Stromal cell of bone marrow (primary cell): Measurements from ENCODE around the gene SUMO3.

Experiments
- DNase-seq: peaks from one replicate; pipeline ENCODE4 v3.0.0-alpha.2; 2012; ENCODE audit warnings: low read depth

Gene SUMO3

DNA sequence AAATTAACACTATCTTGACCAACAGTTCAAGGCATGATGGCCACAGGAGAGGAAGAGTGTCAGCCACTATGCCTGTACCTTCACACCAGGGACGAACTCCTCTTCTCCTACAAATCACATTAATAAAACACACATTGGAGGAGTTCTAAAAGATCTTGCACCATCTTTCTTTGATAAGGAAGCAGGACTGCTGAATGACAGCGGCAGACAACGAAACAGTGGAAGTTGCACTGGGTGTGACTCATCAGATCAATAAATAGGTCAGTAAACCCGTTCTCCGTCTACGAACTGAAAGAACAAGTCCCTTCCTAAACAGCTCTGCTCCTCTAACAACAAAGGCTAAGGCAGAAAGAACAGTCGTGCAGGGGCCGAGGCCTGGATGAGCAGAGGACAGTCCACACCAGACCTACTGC, 39.4 kb downstream of the SUMO3 start:
- no peak for DNase-seq

DNA sequence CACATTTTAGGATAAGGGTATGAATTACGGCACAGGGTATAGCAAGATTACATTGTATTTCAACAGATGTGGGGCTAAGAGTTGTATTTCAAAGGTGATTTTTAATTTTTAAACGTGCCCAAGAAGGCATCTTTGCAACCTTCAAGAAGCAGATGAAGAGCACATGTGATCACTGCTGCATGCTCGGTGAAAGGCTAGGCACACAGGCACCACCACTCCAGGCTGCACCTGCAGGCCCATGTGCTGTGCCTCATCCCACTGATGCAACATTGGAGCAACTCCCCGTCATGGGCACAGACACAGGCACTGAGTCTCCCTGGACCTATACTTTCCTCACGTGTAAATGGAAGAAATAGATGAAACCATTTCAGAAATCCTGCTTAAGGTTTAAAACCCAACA, 39.8 kb downstream of the SUMO3 start:
- no peak for DNase-seq

DNA sequence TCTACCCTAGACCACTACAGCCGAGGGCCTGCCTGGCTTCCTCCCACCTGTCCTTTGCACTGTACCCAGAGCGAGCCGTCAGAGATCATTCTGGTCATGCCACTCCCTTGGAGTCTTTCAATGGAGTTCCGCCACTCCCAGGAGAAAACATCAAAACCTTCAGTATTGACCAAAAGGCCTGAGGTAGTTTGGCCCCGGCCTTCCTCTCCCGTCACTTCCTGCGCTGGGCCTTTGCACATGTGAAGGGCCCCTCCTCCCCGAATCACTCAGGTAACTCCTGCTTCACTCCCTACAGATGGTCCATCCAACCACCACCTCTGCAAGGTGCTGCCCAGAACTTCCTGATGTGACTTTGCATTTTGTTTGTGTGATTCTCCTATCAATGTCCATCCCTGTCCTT, 42.9 kb downstream of the SUMO3 start:
- no peak for DNase-seq

DNA sequence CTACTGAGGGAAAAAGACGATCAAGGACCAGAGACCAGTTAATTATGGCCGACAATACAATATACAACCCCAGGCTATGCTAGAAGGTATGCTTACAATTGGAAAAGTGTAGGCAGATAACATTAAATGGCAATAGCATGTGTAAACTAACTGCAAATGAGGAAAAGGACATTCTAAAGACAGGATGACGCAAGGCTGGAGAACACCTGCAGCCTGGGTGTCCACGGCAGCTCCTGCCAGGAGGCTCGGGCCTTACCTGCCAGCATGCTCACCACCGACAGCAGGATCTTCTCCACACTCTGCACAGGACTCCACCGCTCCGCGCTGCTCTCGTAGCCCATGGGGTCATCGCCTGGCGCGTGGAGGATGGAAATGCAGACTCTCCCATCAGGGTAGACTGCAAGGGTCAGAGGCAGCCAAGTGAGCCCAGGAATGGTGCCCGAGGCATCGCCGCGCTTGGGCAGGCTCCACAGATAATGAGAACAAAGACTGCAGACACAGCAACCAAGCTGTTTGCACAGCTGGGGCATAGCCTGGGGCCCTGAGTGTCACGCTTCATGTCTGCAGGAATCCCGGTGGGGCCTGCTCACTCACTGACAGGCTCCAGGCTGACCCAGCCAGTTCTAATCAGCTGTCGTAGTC, 44.5 kb downstream of the SUMO3 start:
- DNase-seq, result no peak

DNA sequence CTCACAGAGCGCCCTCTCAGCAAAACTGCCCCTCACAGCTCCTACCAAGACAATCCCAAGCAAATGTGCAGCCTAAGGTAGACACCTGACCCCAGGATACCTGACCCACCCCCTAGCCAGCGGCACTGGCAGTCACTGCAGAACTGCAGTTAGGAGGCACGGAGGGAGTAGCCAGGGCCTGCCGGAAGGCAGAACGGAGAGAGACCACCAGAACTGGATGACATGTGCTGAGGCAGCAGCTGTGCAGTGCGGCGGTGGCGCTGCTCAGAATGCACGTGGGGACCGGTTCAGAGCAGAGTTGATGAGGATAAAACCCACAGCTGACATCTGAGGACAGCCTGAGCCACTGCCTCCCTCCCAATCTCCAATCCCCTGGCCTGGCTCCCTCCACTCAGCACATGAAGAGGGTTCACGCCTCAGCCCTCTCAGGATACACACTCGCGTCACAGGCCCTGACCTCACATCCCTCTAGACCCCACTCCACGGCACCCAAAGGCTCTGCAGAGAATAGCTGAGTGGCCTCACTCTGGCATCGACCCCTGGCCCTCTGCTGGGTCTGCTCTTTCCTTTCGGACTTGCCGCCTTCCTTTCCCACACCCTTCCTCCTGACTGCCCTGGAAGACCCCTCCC, 45.9 kb downstream of the SUMO3 start:
- DNase-seq, result no peak

DNA sequence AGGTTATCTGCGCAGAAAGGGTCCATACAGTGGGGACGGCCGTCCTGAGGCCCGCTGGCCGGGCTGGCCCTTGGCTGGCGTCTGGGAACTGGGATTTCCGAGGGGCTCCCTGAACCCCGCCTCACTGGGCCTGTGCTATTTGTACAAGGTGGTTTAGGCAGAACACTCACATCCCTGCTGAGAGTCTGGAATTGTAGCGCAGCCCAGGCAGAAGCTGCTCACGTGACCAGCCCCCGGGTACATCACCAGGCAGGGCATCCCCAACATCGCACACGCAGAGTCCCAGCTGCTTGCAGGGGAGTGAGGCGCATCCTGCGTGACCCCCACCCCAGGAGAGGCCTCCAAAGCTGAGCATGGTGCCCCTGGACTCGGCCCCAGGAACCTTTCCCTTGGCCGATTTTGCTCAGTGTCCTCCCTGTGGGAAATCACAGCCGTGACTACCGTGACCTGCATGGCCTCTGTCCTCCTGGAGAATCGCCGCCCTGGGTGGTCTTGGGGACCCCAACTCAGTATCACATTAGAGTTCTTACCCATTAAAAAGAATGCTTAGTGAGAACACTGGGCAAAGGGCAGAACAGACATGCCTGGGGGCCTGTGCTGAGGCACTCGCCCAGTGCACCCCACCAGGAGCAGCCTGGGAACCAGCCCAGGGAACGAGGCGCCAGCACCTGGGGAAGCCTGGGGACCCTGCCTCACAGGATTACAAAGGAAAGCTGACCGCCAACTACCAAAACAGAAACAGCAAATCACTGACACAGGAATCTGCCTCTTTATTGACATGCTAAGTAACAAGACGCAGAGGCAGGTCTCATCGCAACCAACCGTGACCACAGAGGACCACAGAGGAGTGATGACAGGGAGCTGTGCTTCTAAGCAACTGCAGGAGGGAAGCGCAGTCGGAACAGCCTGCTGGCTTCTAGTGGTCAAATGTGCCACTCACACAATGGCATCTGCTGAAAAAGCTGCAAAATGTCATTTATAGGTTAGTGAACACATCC, 49.7 kb downstream of the SUMO3 start:
- DNase-seq, result no peak

DNA sequence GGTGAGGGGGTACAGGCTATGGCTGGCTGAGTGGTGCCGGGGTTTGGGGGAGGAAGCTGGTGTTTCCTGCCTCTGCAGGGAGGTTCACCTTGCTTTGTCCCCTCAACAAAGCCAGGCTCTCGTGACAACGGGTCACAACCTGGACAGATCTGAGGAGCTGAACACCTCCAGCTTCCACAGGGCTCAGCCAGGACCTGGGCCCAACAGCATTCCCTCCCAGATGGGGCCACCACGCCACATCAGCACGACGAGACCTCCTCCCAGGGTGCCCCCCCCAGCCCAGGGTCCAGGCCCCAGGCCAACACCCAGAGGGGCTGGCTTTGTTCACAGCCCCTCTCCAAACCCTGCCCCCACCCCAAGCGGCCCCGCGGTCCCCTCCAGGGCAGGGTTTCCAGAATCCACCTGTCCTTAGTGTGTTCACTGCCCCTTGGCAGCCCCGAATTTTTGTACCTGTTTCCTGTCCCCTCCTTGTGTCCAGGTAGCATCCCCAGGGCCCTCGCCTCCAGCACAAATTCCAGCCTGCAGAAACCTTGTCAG, 51.0 kb downstream of the SUMO3 start:
- DNase-seq, result no peak

DNA sequence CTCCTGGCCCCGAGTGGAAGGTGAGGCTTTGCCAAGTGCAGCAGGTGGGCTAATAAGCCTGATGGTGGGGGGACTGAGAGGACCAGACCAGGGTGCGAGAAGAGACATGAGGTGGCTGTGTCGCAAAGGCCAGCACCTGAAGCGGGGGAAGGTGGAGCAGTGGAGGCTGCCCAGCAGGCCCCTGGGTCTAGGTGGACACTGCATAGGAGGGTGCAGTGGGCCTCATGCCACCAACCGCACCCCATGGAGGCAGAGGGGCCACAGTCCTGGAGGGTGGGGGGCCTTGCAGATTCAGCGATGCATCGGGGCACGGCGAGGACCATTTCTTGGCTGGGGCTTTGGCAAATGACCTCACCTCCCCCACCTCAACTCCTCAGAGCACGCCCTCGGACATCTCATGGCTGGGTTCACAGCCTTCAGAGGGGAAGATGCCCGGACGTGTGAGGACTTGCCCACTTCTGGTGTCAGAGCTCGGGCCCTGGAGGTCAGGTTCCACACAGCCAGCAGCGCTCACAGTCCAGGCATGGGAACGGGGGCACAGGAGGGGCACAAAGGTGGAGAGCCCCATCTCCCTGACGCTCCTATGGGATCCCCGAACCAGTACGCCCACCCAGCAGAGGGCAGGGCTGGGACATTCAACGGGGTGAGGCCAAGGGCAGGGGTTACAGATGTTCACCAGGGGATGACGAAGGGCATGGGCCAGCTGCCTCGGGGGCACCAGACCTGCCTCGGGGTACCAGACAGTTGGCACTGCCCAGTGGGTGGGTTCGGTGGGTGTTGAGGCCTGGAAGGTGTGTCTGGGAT, 51.6 kb downstream of the SUMO3 start:
- DNase-seq, result no peak

DNA sequence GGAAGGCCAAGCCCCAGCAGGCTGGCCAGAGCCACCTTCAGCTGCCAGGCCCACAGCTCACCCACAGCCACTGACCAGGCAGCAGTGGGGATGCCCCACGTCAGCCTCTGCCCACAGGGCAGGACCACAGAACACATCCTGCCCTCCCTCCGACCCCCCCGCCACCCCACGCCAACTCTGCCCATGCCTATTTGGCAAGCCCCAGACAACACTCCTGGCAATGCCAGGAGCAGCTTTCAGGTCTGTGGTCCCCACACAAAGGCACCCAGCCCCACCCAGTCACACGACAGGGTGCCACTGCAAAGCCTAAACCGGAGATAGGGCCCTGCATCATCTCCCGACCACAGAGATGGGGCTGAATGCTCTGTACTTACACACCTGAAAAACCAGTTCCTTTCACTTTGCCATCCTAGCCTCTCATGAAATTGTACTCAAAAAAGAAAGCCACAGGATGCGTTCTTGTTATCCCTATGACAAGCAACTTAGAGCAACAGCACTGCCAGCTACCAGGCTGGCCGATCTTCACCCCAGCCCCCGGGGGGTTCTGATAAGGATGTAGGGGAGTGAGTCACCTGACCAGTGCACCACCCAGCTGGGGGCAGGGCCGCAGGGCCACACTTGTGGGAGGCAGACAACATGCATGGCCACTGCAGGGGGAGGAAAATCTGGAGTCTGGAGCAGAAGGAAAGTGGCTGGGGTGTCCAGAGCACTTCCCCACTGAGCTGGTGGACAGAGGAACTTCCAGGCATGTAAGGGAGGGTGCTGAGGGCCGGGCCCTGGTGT, 52.4 kb downstream of the SUMO3 start:
- DNase-seq, result no peak

DNA sequence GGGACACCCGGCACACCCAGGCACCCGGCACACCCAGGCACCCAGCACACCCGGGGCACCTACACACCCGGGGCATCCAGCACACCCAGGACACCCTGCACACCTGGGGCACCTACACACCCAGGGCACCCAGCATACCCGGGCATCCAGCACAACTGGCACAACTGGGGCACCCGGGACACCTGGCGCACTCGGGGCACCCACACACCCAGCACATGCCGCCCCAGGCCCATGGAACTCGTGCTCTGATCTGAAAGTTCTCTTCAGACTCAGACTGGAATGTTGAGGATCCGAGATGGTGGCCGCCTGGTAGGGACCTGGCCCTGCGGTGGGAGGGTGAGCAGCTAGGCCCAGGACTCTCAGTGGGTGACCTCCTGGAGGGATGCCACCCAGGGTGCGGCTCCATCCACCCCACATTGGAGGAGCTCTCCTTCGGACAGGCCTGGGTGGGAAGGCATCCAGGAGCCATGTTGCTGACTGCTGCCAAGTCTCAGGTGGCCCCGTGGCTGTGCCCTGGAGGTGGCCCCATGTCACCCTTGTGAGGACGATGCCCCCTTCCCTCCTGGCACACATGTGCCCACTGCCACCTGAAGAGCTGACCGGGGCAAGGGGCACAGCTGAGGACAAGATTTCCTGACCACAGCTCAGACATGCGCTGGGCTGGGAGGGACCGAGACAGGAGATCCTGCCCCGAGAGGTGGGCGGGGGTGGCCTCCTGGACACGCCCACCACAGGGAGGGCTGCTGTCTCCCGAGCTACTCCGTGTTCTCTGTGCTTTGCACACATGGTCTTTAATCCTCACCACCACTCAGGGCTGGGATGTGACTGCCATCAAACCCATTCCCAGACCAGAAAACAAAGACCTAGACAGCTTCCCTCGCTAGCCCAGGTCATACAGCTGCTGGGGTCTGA, 53.3 kb downstream of the SUMO3 start:
- no peak for DNase-seq

DNA sequence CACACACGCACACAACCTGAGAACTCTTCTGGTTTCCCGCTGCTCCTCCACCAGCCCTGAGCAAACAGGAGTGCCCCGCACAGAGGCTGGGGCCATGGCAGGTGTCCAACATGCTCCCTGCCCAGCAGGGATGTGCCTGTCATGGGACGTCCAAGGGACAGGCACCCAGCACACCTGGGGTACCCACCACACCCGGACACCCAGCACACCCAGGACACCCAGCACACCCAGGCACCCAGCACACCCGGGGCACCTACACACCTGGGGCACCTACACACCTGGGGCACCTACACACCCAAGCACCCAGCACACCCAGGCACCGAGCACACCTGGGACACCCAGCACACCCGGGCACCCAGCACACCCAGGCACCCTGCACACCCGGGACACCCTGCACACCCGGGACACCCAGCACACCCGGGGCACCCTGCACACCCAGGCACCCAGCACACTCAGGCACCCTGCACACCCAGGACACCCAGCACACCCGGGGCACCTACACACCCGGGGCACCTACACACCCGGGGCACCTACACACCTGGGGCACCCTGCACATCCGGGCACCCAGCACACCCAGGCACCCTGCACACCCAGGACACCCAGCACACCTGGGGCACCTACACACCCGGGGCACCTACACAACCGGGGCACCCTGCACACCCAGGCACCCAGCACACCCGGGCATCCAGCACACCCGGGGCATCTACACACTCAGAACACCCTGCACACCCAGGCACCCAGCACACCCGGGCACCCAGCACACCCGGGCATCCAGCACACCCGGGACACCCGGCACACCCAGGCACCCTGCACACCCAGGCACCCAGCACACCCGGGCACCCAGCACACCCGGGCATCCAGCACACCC, 54.2 kb downstream of the SUMO3 start:
- no peak for DNase-seq

DNA sequence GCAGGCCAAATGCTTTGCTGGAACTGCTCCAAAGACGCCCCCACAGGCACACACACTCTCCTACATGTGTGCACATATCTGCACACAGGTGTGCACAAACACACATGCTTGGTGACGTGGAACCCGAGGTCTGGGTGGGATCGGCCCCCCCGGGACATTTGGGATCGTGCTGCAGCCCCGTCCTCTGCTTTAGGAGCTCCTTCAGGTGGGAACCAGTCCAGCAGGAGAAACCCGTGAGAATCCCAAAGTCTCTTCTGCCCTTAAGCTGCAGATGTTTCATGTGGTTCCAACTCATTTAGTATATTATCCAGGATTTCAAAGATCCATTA, 54.8 kb downstream of the SUMO3 start:
- DNase-seq, result no peak

DNA sequence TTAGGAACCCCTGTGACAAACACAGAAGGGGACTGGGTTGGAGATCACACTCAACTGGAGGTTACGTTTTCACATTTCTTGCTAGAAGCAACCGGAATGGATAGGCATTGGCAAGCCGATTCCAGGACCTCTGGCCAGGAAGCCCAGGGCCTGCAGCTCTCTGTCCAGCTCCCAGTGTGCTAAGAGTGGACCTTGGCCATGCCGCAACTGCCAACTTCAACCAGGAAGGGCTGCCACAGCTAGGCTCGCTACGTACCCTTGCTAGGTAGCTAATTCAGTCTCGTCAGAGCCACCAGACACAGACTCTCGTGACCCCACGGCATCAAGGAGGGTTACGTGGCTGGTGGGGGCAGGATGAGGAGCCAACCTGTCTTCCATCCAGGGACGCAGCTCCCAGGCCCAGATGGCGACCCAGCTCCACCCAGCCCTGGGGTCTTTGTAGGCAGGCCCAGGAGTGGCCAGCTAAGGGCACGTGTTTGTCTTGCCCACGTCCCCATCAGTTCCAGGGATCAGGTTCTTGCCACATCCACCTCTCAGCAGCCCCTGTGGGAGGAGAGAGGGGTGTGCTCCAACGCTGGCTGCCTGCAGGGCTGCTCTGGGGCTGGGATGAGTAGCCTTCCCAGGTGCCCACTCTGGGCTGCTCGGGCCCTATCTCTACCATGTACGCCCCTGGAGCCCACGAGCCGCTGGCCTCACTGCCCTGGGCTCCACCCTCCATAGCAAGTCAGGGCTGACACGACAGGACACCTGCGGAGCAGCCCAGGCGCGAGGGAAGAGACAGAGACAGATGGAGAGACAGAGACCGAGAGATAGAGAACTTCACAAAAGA, 55.4 kb downstream of the SUMO3 start:
- no peak for DNase-seq

DNA sequence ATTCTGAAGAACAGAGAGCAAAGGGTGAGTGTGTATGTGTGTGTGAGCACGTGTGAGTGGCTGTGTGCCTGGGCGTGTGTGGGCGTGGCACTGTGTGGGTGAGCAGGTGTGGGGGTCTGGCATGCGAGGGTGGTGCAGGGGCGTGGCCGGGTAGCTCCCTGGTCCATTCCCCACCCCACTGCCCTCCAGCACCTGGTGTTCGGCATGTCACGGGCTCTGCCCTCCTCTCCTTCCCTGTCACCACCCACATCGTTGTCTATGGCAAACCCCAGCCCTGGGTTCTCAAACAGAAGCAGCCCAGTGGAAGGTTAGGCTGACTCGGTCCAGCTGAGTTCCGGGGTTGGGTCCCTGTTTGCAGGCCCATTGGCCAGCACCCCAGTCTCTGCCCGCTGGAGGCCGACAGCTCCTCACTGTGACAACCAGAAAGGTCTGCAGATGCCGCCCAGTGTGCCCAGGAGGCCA, 56.1 kb downstream of the SUMO3 start:
- DNase-seq, result no peak

DNA sequence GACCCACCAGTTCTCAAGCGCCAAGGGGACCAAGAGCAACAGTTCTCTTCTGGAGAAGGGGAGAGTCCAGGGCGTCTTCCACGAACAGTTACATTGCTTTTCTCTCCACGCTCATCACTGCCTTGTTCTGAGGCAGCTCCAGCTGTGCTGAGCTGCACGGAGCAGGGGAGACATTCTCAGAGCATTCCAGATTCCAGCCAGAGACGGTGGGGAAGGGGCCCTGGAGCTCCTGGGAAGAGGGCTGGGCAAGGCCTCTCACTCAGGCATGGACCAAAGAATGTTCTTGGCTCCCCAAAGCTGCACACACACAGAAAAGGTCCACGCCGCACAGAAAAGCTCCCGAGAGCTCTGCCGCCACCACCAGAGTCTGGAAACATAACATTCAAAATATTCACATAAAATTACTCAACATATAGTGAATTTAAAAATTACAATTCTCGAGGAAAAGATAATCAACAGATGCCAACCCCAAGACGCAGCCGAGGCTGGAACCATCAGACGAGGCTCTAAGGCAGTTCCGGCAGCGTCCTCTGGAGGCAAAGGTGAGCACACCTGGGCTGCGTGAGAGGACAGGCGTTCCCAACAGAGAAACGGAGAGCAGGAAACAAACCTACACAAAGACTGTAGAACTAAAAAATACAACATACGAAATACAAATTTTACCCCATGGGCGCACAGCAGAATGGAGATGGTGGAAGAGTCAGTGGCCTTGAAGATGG, 56.7 kb downstream of the SUMO3 start:
- no peak for DNase-seq

DNA sequence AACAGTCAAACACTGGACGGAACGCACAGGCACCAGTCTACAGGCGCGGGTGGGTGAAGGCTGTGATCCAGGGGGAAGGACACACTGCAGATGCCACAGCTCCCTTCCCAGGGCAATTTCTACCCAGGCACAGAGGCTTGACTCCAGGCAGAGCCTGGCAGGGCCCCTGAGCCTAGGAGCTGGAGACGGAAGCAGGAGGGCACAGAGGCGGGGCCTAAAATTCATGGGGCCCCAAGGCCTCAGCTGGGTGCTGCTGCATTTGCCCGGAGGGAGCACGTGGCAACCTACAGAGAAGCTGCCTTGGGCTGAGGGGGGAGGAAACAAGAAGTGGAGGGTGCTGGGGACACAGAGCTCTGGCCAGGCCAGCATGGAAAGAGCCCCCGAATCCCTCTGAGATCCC, 57.5 kb downstream of the SUMO3 start:
- DNase-seq, result no peak

DNA sequence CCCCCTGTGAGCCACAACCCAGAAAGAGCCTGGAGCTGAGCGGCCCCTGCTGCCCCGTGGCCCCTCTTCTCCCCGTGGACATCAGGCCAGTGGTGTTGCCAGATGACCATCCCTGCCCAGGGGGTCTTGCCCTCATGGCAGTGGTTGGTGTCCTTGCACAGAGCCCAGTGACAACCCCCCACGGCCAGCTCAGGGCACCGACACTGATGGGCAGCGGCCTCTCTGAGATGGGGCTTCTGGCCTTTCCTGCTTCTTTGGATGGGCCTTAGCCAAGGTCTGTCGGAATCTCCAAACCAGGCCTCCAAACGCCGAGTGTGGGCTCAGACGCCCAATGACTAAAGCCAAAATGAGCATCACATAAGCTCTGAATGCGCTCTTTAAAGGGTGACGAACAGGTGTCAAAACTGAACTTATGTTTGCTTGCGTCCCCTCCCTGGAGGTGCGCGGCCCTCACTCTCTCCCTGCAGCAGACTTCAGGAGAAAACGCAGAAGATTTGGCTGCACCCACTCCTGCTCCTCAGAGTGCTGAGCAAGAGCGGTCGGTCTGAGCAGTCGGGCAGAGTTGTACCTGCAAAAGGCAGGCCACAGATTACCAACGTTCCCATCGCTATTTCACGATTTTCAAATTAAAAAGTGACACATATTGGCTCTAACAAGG, 58.1 kb downstream of the SUMO3 start:
- no peak for DNase-seq
